Tibial artery (tissue), 4 donors: ENCODE measurements around the gene MTG2.
"Not testable (repeated sequence)": the region's sequence is repeated elsewhere in the genome, so short reads cannot be mapped to it uniquely, and the experiment has no call there.

ENCODE experiments used
- DNase-seq, 2 donors: peaks; one replicate each; pipeline ENCODE4 v3.0.0-alpha.2; 2019
- H3K27ac ChIP-seq, 2 donors: fragments of 200-600 bp; sonication (generic) in 1 of 2; 1 replicate in 1 of 2; 2 replicates in 1 of 2; pipeline ENCODE4 v1.5.1; 2018 to 2019; ENCODE audit warnings: mild to moderate bottlenecking in 1 of 2
- H3K27me3 ChIP-seq, 2 donors: fragments of 200-600 bp; sonication (generic) in 1 of 2; one replicate each; pipeline versions ENCODE4 v1.5.1 to v1.6.0; 2016 to 2019
- H3K36me3 ChIP-seq, 3 donors: fragments of 200-600 bp; sonication (generic) in 2 of 3; one replicate each; pipeline ENCODE4 v1.5.1; 2016 to 2019; ENCODE audit warnings: mild to moderate bottlenecking in 2 of 3
- H3K4me1 ChIP-seq, 4 donors: fragments of 200-600 bp; sonication (generic) in 2 of 4; 1 replicate in 3 of 4; 2 replicates in 1 of 4; pipeline ENCODE4 v1.5.1; 2016 to 2019
- H3K4me3 ChIP-seq, 2 donors: fragments of 200-600 bp; sonication (generic) in 1 of 2; 1 replicate in 1 of 2; 2 replicates in 1 of 2; pipeline ENCODE4 v1.5.1; 2018 to 2019; ENCODE audit warnings: mild to moderate bottlenecking in 2 of 2
- H3K9me3 ChIP-seq, 3 donors: fragments of 200-600 bp; sonication (generic) in 1 of 3; one replicate each; pipeline ENCODE4 v1.5.1; 2016 to 2019
- CTCF ChIP-seq, 2 experiments: fragments of 200-600 bp in 1 of 2; fragments of 450-650 bp in 1 of 2; IDR thresholded peaks; one replicate each; pipeline ENCODE4 v1.5.1; 2017 to 2019; ENCODE audit warnings: antibody characterized with exemption in 2 of 2, mild to moderate bottlenecking in 1 of 2, moderate library complexity in 1 of 2
- intact Hi-C: fragments of 100-400 bp; cut with DNase I; formaldehyde crosslinking; loops from one replicate; pipeline ENCODE4 v1.15.0; 2023; ENCODE audit warnings: low total_unique reads

The MTG2 gene

GRCh38 chr20:62147528-62147927 is 35.3 kb upstream of the MTG2 start:
- TF ChIP-seq CTCF (IDR thresholded peaks at IDR 0.05) = no peak
- H3K4me3 ChIP-seq = no peak overlapping the region
- H3K27ac ChIP-seq = no peak overlapping the region
- DNase-seq = no peak
- H3K27me3 ChIP-seq = no peaks in the 10 kb centered on the region
- H3K36me3 ChIP-seq = peaks cover 0 to 6% (median 0%) of the 10 kb centered on the region in 3 donors
- H3K4me1 ChIP-seq = peaks cover 0 to 26% (median 14%) of the 10 kb centered on the region in 4 donors
- intact Hi-C loops = no loop called here
- no peaks in the 10 kb centered on the region for H3K9me3 ChIP-seq

GRCh38 chr20:62148383-62148782 is 34.4 kb upstream of the MTG2 start:
- H3K27ac ChIP-seq, H3K9me3 ChIP-seq, DNase-seq, intact Hi-C loops, H3K4me3 ChIP-seq, H3K36me3 ChIP-seq, H3K27me3 ChIP-seq: not testable (repeated sequence)
- H3K4me1 ChIP-seq = peaks cover 0 to 26% (median 14%) of the 10 kb centered on the region in 4 donors

GRCh38 chr20:62148908-62149314 is 33.9 kb upstream of the MTG2 start:
- no peak for DNase-seq
- no peaks in the 10 kb centered on the region for H3K27me3 ChIP-seq
- H3K27ac ChIP-seq = no peak overlapping the region
- H3K36me3 ChIP-seq = peaks cover 0 to 8% (median 0%) of the 10 kb centered on the region in 3 donors
- no peak overlapping the region for H3K4me3 ChIP-seq
- TF ChIP-seq CTCF (IDR thresholded peaks at IDR 0.05) = no peak
- peaks cover 0 to 26% (median 14%) of the 10 kb centered on the region in 4 donors for H3K4me1 ChIP-seq
- H3K9me3 ChIP-seq = no peaks in the 10 kb centered on the region
- intact Hi-C loops = no loop called here

GRCh38 chr20:62149532-62150309 is 33.1 kb upstream of the MTG2 start:
- H3K27me3 ChIP-seq = no peaks in the 10 kb centered on the region
- no peaks in the 10 kb centered on the region for H3K9me3 ChIP-seq
- H3K27ac ChIP-seq = no peak overlapping the region
- H3K4me3 ChIP-seq = no peak overlapping the region
- peaks cover 0 to 23% (median 12%) of the 10 kb centered on the region in 4 donors for H3K4me1 ChIP-seq
- intact Hi-C loops = no loop called here
- TF ChIP-seq CTCF (IDR thresholded peaks at IDR 0.05) = no peak
- no peak for DNase-seq
- H3K36me3 ChIP-seq = peaks cover 0 to 14% (median 6%) of the 10 kb centered on the region in 3 donors

GRCh38 chr20:62150310-62150575 is 32.6 kb upstream of the MTG2 start:
- Histone ChIP-seq H3K27ac (no peak overlapping the region), H3K4me1 (peaks cover 0 to 18% (median 7%) of the 10 kb centered on the region in 4 donors), H3K4me3 (no peak overlapping the region), H3K9me3 (no peaks in the 10 kb centered on the region), H3K27me3 (no peaks in the 10 kb centered on the region), H3K36me3 (peaks cover 0 to 17% (median 10%) of the 10 kb centered on the region in 3 donors)
- no peak for DNase-seq
- intact Hi-C loops = no loop called here
- no peak for TF ChIP-seq CTCF (IDR thresholded peaks at IDR 0.05)

GRCh38 chr20:62151225-62151624 is 31.6 kb upstream of the MTG2 start:
- no peak for DNase-seq
- Histone ChIP-seq H3K36me3 (peaks cover 0 to 26% (median 10%) of the 10 kb centered on the region in 3 donors), H3K27ac (no peak overlapping the region), H3K9me3 (no peaks in the 10 kb centered on the region), H3K4me1 (peaks cover 0 to 12% (median under 1%) of the 10 kb centered on the region in 4 donors), H3K27me3 (no peaks in the 10 kb centered on the region), H3K4me3 (no peak overlapping the region)
- TF ChIP-seq CTCF (IDR thresholded peaks at IDR 0.05) = no peak
- intact Hi-C loops = no loop called here
